ENCODE measurements around the gene SDE2. TPM values are rescaled to one million over a fixed set of nuclear protein-coding genes. Genes with fewer than 3 reads are reported as not detected.

SDE2 gene
- total RNA-seq, 1 donor = 19.9 TPM

GRCh38 chr1:225944387-225944786, 54.8 kb downstream of the SDE2 start:
- no peaks in the 10 kb centered on the region for H3K79me2 ChIP-seq (ENCODE audit: insufficient read depth, low read length)
- H3K27ac ChIP-seq (ENCODE audit: low read depth, low read length) = no peak overlapping the region
- no peak overlapping the region for H2AFZ ChIP-seq (ENCODE audit: low read length)
- TF ChIP-seq, protein P1, sequence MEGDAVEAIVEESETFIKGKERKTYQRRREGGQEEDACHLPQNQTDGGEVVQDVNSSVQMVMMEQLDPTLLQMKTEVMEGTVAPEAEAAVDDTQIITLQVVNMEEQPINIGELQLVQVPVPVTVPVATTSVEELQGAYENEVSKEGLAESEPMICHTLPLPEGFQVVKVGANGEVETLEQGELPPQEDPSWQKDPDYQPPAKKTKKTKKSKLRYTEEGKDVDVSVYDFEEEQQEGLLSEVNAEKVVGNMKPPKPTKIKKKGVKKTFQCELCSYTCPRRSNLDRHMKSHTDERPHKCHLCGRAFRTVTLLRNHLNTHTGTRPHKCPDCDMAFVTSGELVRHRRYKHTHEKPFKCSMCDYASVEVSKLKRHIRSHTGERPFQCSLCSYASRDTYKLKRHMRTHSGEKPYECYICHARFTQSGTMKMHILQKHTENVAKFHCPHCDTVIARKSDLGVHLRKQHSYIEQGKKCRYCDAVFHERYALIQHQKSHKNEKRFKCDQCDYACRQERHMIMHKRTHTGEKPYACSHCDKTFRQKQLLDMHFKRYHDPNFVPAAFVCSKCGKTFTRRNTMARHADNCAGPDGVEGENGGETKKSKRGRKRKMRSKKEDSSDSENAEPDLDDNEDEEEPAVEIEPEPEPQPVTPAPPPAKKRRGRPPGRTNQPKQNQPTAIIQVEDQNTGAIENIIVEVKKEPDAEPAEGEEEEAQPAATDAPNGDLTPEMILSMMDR (IDR thresholded peaks at IDR 0.05; ENCODE audit: extremely low read depth, low read depth, low read length) = no peak
- peaks cover 15% of the 10 kb centered on the region for H3K27me3 ChIP-seq (ENCODE audit: insufficient read depth, low read length)
- DNase-seq (ENCODE audit: insufficient read length, low spot score, missing footprints) = no peak
- H3K9me3 ChIP-seq (ENCODE audit: low read depth, low read length) = no peaks in the 10 kb centered on the region
- H3K36me3 ChIP-seq (ENCODE audit: insufficient read depth, low read length) = no peaks in the 10 kb centered on the region
- no peak overlapping the region for H3K4me2 ChIP-seq (ENCODE audit: insufficient read depth, low read length)
- no peaks in the 10 kb centered on the region for H4K20me1 ChIP-seq (ENCODE audit: insufficient read depth, low read length)
- no peak overlapping the region for H3K4me3 ChIP-seq (ENCODE audit: insufficient read depth, low read length)
- H3K4me1 ChIP-seq (ENCODE audit: insufficient read depth, low read length) = no peaks in the 10 kb centered on the region

GRCh38 chr1:225943582-225943981, 55.6 kb downstream of the SDE2 start:
- no peak for DNase-seq (ENCODE audit: insufficient read length, low spot score, missing footprints)
- H3K79me2 ChIP-seq (ENCODE audit: insufficient read depth, low read length) = no peaks in the 10 kb centered on the region
- TF ChIP-seq, protein P1 (IDR thresholded peaks at IDR 0.05; ENCODE audit: extremely low read depth, low read depth, low read length) = no peak
- no peak overlapping the region for H2AFZ ChIP-seq (ENCODE audit: low read length)
- no peak overlapping the region for H3K4me3 ChIP-seq (ENCODE audit: insufficient read depth, low read length)
- no peak overlapping the region for H3K27ac ChIP-seq (ENCODE audit: low read depth, low read length)
- H3K36me3 ChIP-seq (ENCODE audit: insufficient read depth, low read length) = no peaks in the 10 kb centered on the region
- no peaks in the 10 kb centered on the region for H3K9me3 ChIP-seq (ENCODE audit: low read depth, low read length)
- H3K4me2 ChIP-seq (ENCODE audit: insufficient read depth, low read length) = no peak overlapping the region
- no peaks in the 10 kb centered on the region for H4K20me1 ChIP-seq (ENCODE audit: insufficient read depth, low read length)
- peaks cover 8% of the 10 kb centered on the region for H3K27me3 ChIP-seq (ENCODE audit: insufficient read depth, low read length)
- no peaks in the 10 kb centered on the region for H3K4me1 ChIP-seq (ENCODE audit: insufficient read depth, low read length)

DNA sequence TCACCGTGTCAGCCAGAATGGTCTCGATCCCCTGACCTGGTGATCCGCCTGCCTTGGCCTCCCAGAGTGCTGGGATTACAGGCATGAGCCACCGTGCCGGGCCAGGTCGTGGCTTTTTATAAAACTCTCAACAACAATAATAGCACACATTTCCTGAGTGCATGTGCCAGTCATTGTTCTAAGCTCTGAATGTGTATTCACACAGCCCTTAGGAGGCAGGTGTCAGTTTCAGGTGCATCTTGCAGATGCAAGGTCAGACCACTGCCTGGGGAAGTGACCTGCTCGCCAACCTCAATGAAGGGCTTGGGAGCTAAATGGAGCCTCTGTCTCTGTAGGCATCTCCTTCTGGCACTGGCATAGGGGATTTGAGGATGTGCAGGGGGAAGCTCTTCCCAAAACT, 56.6 kb downstream of the SDE2 start:
- TF ChIP-seq, protein P1 (IDR thresholded peaks at IDR 0.05; ENCODE audit: extremely low read depth, low read depth, low read length) = no peak
- DNase-seq (ENCODE audit: insufficient read length, low spot score, missing footprints) = no peak

GRCh38 chr1:225941942-225942222, 57.3 kb downstream of the SDE2 start:
- H3K36me3 ChIP-seq (ENCODE audit: insufficient read depth, low read length) = no peaks in the 10 kb centered on the region
- no peak overlapping the region for H3K4me3 ChIP-seq (ENCODE audit: insufficient read depth, low read length)
- H3K4me2 ChIP-seq (ENCODE audit: insufficient read depth, low read length) = no peak overlapping the region
- H4K20me1 ChIP-seq (ENCODE audit: insufficient read depth, low read length) = no peaks in the 10 kb centered on the region
- TF ChIP-seq, protein P1 (IDR thresholded peaks at IDR 0.05; ENCODE audit: extremely low read depth, low read depth, low read length) = no peak
- no peaks in the 10 kb centered on the region for H3K79me2 ChIP-seq (ENCODE audit: insufficient read depth, low read length)
- DNase-seq (ENCODE audit: insufficient read length, low spot score, missing footprints) = no peak
- H3K4me1 ChIP-seq (ENCODE audit: insufficient read depth, low read length) = no peaks in the 10 kb centered on the region
- peaks cover 3% of the 10 kb centered on the region for H3K27me3 ChIP-seq (ENCODE audit: insufficient read depth, low read length)
- no peak overlapping the region for H2AFZ ChIP-seq (ENCODE audit: low read length)
- no peaks in the 10 kb centered on the region for H3K9me3 ChIP-seq (ENCODE audit: low read depth, low read length)
- no peak overlapping the region for H3K27ac ChIP-seq (ENCODE audit: low read depth, low read length)

More for the DNA sequence above, 56.6 kb downstream of the SDE2 start:
- H3K27me3 ChIP-seq (ENCODE audit: insufficient read depth, low read length) = peaks cover 7% of the 10 kb centered on the region
- no peaks in the 10 kb centered on the region for H3K36me3 ChIP-seq (ENCODE audit: insufficient read depth, low read length)
- H3K4me1 ChIP-seq (ENCODE audit: insufficient read depth, low read length) = no peaks in the 10 kb centered on the region
- no peaks in the 10 kb centered on the region for H3K9me3 ChIP-seq (ENCODE audit: low read depth, low read length)
- no peaks in the 10 kb centered on the region for H3K79me2 ChIP-seq (ENCODE audit: insufficient read depth, low read length)
- H4K20me1 ChIP-seq (ENCODE audit: insufficient read depth, low read length) = no peaks in the 10 kb centered on the region
- no peak overlapping the region for H2AFZ ChIP-seq (ENCODE audit: low read length)
- H3K4me2 ChIP-seq (ENCODE audit: insufficient read depth, low read length) = no peak overlapping the region
- H3K4me3 ChIP-seq (ENCODE audit: insufficient read depth, low read length) = no peak overlapping the region
- no peak overlapping the region for H3K27ac ChIP-seq (ENCODE audit: low read depth, low read length)
